SW480 (cell line): ENCODE results near the gene GDPD5.
"Not testable (repeated sequence)": the region's sequence is repeated elsewhere in the genome, so short reads cannot be mapped to it uniquely, and the experiment has no call there.

Source experiments
- DNase-seq: peaks from one replicate; pipeline ENCODE4 v3.0.0-alpha.2; 2016; ENCODE audit warnings: low spot score

The GDPD5 gene

GRCh38 chr11:75428989-75429640, 96.6 kb downstream of the GDPD5 start:
- DNase-seq, result no peak

GRCh38 chr11:75428281-75428724, 97.4 kb downstream of the GDPD5 start:
- DNase-seq, result no peak

GRCh38 chr11:75427181-75427580, 98.6 kb downstream of the GDPD5 start:
- DNase-seq, result no peak

GRCh38 chr11:75426720-75427086, 99.0 kb downstream of the GDPD5 start:
- DNase-seq, result no peak

GRCh38 chr11:75425422-75425821, 100.3 kb downstream of the GDPD5 start:
- DNase-seq, result no peak

GRCh38 chr11:75424396-75424795, 101.3 kb downstream of the GDPD5 start:
- DNase-seq, result no peak

GRCh38 chr11:75423721-75424120, 102.0 kb downstream of the GDPD5 start:
- no peak for DNase-seq

- DNase-seq, result no peak
These were observed 103.2 kb downstream of the GDPD5 start for GRCh38 chr11:75422248-75423231.

GRCh38 chr11:75421902-75422247, 103.9 kb downstream of the GDPD5 start:
- DNase-seq, result no peak

- no peak for DNase-seq
These were observed 104.6 kb downstream of the GDPD5 start for GRCh38 chr11:75421035-75421602.

GRCh38 chr11:75420224-75421034, 105.3 kb downstream of the GDPD5 start:
- no peak for DNase-seq

- DNase-seq, result no peak
These were observed 111.9 kb downstream of the GDPD5 start for GRCh38 chr11:75413864-75414263.

- DNase-seq, result not testable (repeated sequence)
These were observed 112.6 kb downstream of the GDPD5 start for GRCh38 chr11:75413146-75413545.

- DNase-seq, result not testable (repeated sequence)
These were observed 115.8 kb downstream of the GDPD5 start for GRCh38 chr11:75409971-75410370.

- DNase-seq, result no peak
These were observed 116.9 kb downstream of the GDPD5 start for GRCh38 chr11:75408957-75409219.

GRCh38 chr11:75406338-75406777, 119.4 kb downstream of the GDPD5 start:
- DNase-seq, result no peak

- DNase-seq, result no peak
These were observed 121.6 kb downstream of the GDPD5 start for GRCh38 chr11:75403983-75404658.

GRCh38 chr11:75403037-75403436, 122.7 kb downstream of the GDPD5 start:
- DNase-seq, result no peak

- DNase-seq, result no peak
These were observed 123.6 kb downstream of the GDPD5 start for GRCh38 chr11:75402002-75402773.

- DNase-seq, result no peak
These were observed 125.4 kb downstream of the GDPD5 start for GRCh38 chr11:75400146-75400865.
